Nephron progenitor cell (in vitro differentiated cells): Measurements from ENCODE around the gene CD209.

ENCODE experiments used
- DNase-seq: peaks from one replicate; pipeline ENCODE4 v3.0.0; 2021
- H3K27ac Mint-ChIP-seq: 2 replicates; pipeline ENCODE4 v1.8.0; 2021; ENCODE audit warnings: mild to moderate bottlenecking, moderate library complexity, mixed read lengths
- H3K27me3 Mint-ChIP-seq: 2 replicates; pipeline ENCODE4 v1.8.0; 2021; ENCODE audit warnings: mild to moderate bottlenecking, low read depth, mixed read lengths; ENCODE audit not compliant: poor library complexity
- H3K36me3 Mint-ChIP-seq: 2 replicates; pipeline ENCODE4 v1.8.0; 2021; ENCODE audit warnings: low read depth, mixed read lengths
- H3K4me1 Mint-ChIP-seq: 2 replicates; pipeline ENCODE4 v1.8.0; 2021; ENCODE audit warnings: mixed read lengths
- H3K4me3 Mint-ChIP-seq: 2 replicates; pipeline ENCODE4 v1.8.0; 2021; ENCODE audit warnings: mild to moderate bottlenecking, moderate library complexity, mixed read lengths
- H3K9me3 Mint-ChIP-seq: 2 replicates; pipeline ENCODE4 v1.8.0; 2021; ENCODE audit warnings: mild to moderate bottlenecking, moderate library complexity, mixed read lengths
- TF ChIP-seq, protein P1 (sequence below): fragments of 200-600 bp; sonication (generic); IDR thresholded peaks from 2 replicates; pipeline ENCODE4 v1.5.0; 2021; ENCODE audit warnings: antibody characterized with exemption

The CD209 gene

DNA sequence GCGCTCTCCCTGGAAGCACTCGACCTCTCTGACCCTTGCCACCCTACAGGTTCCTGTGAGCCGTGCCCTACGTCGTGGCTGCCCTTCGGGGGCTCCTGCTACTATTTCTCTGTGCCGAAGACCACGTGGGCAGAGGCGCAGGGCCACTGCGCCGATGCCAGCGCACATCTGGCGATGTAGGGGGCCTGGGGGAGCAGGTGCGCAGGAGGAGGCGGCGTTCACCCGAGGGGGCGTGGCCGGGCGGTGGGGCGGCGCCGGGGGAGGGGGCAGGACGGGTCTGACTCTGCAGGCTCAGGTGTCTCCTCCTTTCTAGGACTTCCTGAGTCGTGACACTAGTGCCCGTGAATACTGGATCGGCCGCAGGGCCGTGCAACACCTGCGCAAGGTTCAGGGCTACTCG lies 42.1 kb upstream of the CD209 start:
- DNase-seq = peak; percentile 56
- TF ChIP-seq, protein P1, sequence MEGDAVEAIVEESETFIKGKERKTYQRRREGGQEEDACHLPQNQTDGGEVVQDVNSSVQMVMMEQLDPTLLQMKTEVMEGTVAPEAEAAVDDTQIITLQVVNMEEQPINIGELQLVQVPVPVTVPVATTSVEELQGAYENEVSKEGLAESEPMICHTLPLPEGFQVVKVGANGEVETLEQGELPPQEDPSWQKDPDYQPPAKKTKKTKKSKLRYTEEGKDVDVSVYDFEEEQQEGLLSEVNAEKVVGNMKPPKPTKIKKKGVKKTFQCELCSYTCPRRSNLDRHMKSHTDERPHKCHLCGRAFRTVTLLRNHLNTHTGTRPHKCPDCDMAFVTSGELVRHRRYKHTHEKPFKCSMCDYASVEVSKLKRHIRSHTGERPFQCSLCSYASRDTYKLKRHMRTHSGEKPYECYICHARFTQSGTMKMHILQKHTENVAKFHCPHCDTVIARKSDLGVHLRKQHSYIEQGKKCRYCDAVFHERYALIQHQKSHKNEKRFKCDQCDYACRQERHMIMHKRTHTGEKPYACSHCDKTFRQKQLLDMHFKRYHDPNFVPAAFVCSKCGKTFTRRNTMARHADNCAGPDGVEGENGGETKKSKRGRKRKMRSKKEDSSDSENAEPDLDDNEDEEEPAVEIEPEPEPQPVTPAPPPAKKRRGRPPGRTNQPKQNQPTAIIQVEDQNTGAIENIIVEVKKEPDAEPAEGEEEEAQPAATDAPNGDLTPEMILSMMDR = no peak
- H3K9me3 Mint-ChIP-seq = peaks cover 8% of the 10 kb centered on the region
- peaks cover 87% of the 10 kb centered on the region for H3K27me3 Mint-ChIP-seq
- H3K4me3 Mint-ChIP-seq = peak overlapping the region; percentile 38
- peaks cover 10% of the 10 kb centered on the region for H3K4me1 Mint-ChIP-seq
- H3K36me3 Mint-ChIP-seq = no peaks in the 10 kb centered on the region
- no peak overlapping the region for H3K27ac Mint-ChIP-seq

- peak overlapping the region; percentile 38 for H3K4me3 Mint-ChIP-seq
- peaks cover 89% of the 10 kb centered on the region for H3K27me3 Mint-ChIP-seq
- DNase-seq = peak; percentile 27
Observed at GRCh38 chr19:7788933-7789323, 41.6 kb upstream of the CD209 start.

DNA sequence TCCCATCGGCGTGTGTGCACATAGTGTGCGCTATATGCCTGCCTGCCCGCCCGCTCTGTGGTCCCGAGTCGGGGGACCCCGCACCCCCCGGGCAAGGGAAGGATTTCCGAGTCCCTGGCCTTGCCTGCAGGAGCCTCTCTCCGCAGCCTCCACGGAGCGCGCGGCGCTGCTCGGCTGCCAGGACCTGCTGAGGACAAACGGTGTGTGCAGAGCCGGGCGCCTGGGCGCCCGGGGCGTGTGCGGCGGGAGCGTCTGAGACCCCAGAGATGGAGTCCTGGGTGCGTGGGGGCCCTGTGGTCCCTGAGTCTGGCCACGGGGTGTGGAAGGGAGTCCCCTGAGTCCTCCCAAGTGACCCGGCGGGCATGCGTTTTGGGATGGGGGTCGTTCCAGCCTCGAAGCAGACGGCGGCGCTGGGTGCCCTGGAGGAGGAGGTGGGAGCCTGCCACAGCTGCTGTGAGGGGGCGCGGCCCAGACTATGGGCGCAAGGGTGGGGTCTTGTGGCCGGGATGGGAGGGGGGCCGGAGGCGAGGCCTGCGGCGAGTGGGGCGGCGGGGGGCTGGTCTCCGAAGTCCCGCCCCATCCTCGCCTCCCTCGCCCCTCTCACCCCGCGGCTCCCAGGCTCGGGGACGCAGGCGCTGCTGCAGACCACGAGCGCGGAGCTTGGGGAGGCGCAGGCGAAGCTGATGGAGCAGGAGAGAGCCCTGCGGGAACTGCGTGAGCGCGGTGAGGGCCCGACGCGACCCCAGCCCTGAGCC lies 41.0 kb upstream of the CD209 start:
- peaks cover 8% of the 10 kb centered on the region for H3K9me3 Mint-ChIP-seq
- peaks cover 95% of the 10 kb centered on the region for H3K27me3 Mint-ChIP-seq
- peak; percentile 51 for DNase-seq
- H3K27ac Mint-ChIP-seq = no peak overlapping the region
- no peak overlapping the region for H3K4me3 Mint-ChIP-seq
- H3K36me3 Mint-ChIP-seq = no peaks in the 10 kb centered on the region
- TF ChIP-seq, protein P1 = no peak
- peaks cover 10% of the 10 kb centered on the region for H3K4me1 Mint-ChIP-seq

More at GRCh38 chr19:7788933-7789323, 41.6 kb upstream of the CD209 start:
- TF ChIP-seq, protein P1 = no peak
- peaks cover 8% of the 10 kb centered on the region for H3K9me3 Mint-ChIP-seq
- peaks cover 10% of the 10 kb centered on the region for H3K4me1 Mint-ChIP-seq
- no peaks in the 10 kb centered on the region for H3K36me3 Mint-ChIP-seq
- no peak overlapping the region for H3K27ac Mint-ChIP-seq

DNA sequence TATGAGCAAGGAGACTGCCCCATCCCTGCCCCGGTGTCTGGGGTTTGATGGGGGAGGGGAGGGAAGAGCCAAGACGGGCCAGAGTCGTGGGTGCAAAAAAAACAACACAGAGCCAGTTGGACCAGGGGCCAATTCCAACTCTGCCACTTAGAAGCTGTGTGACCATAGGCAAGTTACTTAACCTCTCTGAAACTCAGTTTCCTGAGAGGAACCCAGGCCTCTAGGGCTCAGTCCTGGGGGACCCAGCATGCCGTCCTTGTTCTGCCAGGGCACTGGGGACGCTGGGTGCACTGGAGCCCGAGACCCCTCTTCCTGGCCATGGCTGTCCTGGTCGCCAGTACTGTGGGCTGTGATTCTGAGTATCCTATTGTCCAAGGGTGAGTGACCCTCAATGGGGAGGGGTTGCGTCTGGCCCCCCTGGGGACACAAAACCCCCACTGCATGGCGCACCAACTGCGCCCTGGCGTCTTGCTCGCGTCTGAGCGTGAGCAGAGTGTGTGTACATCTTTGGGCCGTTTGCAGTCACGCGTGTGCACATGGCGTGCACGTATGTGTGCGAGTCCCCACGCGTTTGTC lies 40.4 kb upstream of the CD209 start:
- H3K9me3 Mint-ChIP-seq = peaks cover 8% of the 10 kb centered on the region
- H3K4me1 Mint-ChIP-seq = peaks cover 8% of the 10 kb centered on the region
- TF ChIP-seq, protein P1 = no peak
- H3K27me3 Mint-ChIP-seq = peaks cover 97% of the 10 kb centered on the region
- no peak for DNase-seq
- H3K27ac Mint-ChIP-seq = no peak overlapping the region
- H3K36me3 Mint-ChIP-seq = no peaks in the 10 kb centered on the region
- peak overlapping the region; percentile 67 for H3K4me3 Mint-ChIP-seq

DNA sequence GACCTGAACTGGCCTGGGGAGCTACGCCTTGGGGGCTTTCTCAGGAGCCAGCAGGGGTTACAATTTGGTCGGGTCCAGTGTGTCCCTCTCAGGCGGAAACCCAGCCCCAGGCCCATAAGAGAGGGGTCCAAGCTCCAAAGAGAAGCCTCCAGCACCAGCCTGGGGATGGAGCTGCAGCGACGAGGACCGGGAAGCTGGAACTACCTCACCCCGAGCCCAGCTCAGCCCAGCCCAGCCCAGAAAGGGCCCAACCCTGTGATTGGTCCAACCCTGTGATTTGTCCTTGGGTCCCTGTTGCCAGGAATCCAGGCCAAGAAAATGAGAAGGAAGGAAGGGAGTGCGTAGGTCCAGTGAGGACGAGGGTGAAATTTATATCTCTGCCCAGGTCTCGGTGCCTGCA lies 39.8 kb upstream of the CD209 start:
- TF ChIP-seq, protein P1 = no peak
- Mint-ChIP-seq H3K27me3 (peaks cover 96% of the 10 kb centered on the region), H3K9me3 (peaks cover 8% of the 10 kb centered on the region), H3K27ac (no peak overlapping the region), H3K4me3 (peak overlapping the region; percentile 67), H3K4me1 (peaks cover 2% of the 10 kb centered on the region), H3K36me3 (no peaks in the 10 kb centered on the region)
- DNase-seq = no peak
